ENCODE measurements around the gene CCNJ. TPM values are rescaled to one million over a fixed set of nuclear protein-coding genes. Genes with fewer than 3 reads are reported as not detected.

The CCNJ gene
- total and polyA plus RNA-seq, 2 experiments from 2014 or later: 14.1 to 29.6 TPM

DNA sequence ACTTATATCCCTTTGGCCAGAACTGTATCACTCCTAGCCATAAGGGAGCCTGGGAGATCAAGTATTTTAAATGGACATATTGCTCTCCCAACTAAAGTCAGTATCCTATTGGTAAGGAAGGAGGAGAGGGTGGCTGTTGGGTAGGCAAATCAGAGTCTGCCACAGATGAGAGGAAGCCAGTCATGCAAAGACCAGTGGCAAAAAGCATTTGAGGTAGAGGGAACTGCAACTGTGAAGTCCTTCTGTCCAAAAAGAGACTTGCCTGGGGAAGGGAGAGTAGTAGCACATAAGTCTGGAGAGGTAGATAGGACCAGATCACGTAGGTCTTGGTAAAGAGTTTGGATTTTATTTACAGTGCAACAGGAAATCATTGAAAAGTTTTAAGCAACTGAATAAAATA lies 8.8 kb upstream of the CCNJ start:
- Histone ChIP-seq H3F3A (replicated peaks; ENCODE audit: low read depth) (no peaks in the 10 kb centered on the region), H2AFZ (peak overlapping the region; percentile 66; the same call in 1 of the 2 replicates), H3K4me2 (no peak overlapping the region), H3K9me2 (ENCODE audit: insufficient read depth) (no peaks in the 10 kb centered on the region), H3K36me3 (ENCODE audit: insufficient read depth) (no peaks in the 10 kb centered on the region), H3K27me3 (ENCODE audit: insufficient read depth) (no peaks in the 10 kb centered on the region), H3K79me2 (replicated peaks; ENCODE audit: insufficient read depth) (no peaks in the 10 kb centered on the region), H3K27ac (ENCODE audit: low read depth) (no peak overlapping the region), H3K4me3 (no peak overlapping the region), H4K20me1 (replicated peaks; ENCODE audit: insufficient read depth) (no peaks in the 10 kb centered on the region), H3K4me1 (ENCODE audit: insufficient read depth) (no peaks in the 10 kb centered on the region)
- Mint-ChIP-seq H3K4me1 (no peaks in the 10 kb centered on the region), H3K9me3 (no peaks in the 10 kb centered on the region), H3K27me3 (ENCODE audit: insufficient read depth, low read depth, poor library complexity) (no peaks in the 10 kb centered on the region), H3K27ac (no peak overlapping the region), H3K4me3 (no peak overlapping the region), H3K36me3 (ENCODE audit: low read depth) (no peaks in the 10 kb centered on the region)
- TF ChIP-seq JUNB (IDR thresholded peaks at IDR 0.05; ENCODE audit: unreplicated experiment): no peak
- no peak for TF ChIP-seq ZNF114 (CRISPR knock-in tag; IDR thresholded peaks at IDR 0.05)
- TF ChIP-seq, protein P1, sequence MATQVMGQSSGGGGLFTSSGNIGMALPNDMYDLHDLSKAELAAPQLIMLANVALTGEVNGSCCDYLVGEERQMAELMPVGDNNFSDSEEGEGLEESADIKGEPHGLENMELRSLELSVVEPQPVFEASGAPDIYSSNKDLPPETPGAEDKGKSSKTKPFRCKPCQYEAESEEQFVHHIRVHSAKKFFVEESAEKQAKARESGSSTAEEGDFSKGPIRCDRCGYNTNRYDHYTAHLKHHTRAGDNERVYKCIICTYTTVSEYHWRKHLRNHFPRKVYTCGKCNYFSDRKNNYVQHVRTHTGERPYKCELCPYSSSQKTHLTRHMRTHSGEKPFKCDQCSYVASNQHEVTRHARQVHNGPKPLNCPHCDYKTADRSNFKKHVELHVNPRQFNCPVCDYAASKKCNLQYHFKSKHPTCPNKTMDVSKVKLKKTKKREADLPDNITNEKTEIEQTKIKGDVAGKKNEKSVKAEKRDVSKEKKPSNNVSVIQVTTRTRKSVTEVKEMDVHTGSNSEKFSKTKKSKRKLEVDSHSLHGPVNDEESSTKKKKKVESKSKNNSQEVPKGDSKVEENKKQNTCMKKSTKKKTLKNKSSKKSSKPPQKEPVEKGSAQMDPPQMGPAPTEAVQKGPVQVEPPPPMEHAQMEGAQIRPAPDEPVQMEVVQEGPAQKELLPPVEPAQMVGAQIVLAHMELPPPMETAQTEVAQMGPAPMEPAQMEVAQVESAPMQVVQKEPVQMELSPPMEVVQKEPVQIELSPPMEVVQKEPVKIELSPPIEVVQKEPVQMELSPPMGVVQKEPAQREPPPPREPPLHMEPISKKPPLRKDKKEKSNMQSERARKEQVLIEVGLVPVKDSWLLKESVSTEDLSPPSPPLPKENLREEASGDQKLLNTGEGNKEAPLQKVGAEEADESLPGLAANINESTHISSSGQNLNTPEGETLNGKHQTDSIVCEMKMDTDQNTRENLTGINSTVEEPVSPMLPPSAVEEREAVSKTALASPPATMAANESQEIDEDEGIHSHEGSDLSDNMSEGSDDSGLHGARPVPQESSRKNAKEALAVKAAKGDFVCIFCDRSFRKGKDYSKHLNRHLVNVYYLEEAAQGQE (IDR thresholded peaks at IDR 0.05; ENCODE audit: unreplicated experiment): no peak
- TF ChIP-seq STAT1 (IDR thresholded peaks at IDR 0.05; ENCODE audit: unreplicated experiment): no peak
- TF ChIP-seq, protein P2, sequence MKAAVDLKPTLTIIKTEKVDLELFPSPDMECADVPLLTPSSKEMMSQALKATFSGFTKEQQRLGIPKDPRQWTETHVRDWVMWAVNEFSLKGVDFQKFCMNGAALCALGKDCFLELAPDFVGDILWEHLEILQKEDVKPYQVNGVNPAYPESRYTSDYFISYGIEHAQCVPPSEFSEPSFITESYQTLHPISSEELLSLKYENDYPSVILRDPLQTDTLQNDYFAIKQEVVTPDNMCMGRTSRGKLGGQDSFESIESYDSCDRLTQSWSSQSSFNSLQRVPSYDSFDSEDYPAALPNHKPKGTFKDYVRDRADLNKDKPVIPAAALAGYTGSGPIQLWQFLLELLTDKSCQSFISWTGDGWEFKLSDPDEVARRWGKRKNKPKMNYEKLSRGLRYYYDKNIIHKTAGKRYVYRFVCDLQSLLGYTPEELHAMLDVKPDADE (IDR thresholded peaks at IDR 0.05): no peak
- no peak for TF ChIP-seq EZH2phosphoT487 (IDR thresholded peaks at IDR 0.05; ENCODE audit: unreplicated experiment)
- TF ChIP-seq ZNF331 (CRISPR knock-in tag; IDR thresholded peaks at IDR 0.05; ENCODE audit: low read depth): no peak
- TF ChIP-seq, protein P3, sequence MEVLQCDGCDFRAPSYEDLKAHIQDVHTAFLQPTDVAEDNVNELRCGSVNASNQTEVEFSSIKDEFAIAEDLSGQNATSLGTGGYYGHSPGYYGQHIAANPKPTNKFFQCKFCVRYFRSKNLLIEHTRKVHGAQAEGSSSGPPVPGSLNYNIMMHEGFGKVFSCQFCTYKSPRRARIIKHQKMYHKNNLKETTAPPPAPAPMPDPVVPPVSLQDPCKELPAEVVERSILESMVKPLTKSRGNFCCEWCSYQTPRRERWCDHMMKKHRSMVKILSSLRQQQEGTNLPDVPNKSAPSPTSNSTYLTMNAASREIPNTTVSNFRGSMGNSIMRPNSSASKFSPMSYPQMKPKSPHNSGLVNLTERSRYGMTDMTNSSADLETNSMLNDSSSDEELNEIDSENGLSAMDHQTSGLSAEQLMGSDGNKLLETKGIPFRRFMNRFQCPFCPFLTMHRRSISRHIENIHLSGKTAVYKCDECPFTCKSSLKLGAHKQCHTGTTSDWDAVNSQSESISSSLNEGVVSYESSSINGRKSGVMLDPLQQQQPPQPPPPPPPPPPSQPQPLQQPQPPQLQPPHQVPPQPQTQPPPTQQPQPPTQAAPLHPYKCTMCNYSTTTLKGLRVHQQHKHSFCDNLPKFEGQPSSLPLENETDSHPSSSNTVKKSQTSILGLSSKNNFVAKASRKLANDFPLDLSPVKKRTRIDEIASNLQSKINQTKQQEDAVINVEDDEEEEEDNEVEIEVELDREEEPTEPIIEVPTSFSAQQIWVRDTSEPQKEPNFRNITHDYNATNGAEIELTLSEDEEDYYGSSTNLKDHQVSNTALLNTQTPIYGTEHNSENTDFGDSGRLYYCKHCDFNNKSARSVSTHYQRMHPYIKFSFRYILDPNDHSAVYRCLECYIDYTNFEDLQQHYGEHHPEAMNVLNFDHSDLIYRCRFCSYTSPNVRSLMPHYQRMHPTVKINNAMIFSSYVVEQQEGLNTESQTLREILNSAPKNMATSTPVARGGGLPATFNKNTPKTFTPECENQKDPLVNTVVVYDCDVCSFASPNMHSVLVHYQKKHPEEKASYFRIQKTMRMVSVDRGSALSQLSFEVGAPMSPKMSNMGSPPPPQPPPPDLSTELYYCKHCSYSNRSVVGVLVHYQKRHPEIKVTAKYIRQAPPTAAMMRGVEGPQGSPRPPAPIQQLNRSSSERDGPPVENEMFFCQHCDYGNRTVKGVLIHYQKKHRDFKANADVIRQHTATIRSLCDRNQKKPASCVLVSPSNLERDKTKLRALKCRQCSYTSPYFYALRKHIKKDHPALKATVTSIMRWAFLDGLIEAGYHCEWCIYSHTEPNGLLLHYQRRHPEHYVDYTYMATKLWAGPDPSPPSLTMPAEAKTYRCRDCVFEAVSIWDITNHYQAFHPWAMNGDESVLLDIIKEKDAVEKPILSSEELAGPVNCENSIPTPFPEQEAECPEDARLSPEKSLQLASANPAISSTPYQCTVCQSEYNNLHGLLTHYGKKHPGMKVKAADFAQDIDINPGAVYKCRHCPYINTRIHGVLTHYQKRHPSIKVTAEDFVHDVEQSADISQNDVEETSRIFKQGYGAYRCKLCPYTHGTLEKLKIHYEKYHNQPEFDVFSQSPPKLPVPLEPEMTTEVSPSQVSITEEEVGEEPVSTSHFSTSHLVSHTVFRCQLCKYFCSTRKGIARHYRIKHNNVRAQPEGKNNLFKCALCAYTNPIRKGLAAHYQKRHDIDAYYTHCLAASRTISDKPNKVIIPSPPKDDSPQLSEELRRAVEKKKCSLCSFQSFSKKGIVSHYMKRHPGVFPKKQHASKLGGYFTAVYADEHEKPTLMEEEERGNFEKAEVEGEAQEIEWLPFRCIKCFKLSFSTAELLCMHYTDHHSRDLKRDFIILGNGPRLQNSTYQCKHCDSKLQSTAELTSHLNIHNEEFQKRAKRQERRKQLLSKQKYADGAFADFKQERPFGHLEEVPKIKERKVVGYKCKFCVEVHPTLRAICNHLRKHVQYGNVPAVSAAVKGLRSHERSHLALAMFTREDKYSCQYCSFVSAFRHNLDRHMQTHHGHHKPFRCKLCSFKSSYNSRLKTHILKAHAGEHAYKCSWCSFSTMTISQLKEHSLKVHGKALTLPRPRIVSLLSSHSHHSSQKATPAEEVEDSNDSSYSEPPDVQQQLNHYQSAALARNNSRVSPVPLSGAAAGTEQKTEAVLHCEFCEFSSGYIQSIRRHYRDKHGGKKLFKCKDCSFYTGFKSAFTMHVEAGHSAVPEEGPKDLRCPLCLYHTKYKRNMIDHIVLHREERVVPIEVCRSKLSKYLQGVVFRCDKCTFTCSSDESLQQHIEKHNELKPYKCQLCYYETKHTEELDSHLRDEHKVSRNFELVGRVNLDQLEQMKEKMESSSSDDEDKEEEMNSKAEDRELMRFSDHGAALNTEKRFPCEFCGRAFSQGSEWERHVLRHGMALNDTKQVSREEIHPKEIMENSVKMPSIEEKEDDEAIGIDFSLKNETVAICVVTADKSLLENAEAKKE (CRISPR knock-in tag; IDR thresholded peaks at IDR 0.05): no peak
- TF ChIP-seq, protein P4, sequence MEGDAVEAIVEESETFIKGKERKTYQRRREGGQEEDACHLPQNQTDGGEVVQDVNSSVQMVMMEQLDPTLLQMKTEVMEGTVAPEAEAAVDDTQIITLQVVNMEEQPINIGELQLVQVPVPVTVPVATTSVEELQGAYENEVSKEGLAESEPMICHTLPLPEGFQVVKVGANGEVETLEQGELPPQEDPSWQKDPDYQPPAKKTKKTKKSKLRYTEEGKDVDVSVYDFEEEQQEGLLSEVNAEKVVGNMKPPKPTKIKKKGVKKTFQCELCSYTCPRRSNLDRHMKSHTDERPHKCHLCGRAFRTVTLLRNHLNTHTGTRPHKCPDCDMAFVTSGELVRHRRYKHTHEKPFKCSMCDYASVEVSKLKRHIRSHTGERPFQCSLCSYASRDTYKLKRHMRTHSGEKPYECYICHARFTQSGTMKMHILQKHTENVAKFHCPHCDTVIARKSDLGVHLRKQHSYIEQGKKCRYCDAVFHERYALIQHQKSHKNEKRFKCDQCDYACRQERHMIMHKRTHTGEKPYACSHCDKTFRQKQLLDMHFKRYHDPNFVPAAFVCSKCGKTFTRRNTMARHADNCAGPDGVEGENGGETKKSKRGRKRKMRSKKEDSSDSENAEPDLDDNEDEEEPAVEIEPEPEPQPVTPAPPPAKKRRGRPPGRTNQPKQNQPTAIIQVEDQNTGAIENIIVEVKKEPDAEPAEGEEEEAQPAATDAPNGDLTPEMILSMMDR (conservative IDR thresholded peaks at IDR 0.05; ENCODE audit: low read depth in 2 of 2): no peak
- TF ChIP-seq EZH2 (IDR thresholded peaks at IDR 0.05; ENCODE audit: low read depth, unreplicated experiment): no peak
- no peak for TF ChIP-seq CREB1 (CRISPR knock-in tag; IDR thresholded peaks at IDR 0.05; ENCODE audit: low read depth)
- TF ChIP-seq POLR2AphosphoS5 (IDR thresholded peaks at IDR 0.05; ENCODE audit: low read depth): no peak
- no peak for TF ChIP-seq NANOG (IDR thresholded peaks at IDR 0.05; ENCODE audit: borderline replicate concordance)
- ATAC-seq (no peak), DNase-seq (ENCODE audit: low spot score) (no peak)

All from GM23338 (cell line).